ENCODE data around the gene MKNK2. TPM values are rescaled to one million over a fixed set of nuclear protein-coding genes. Genes with fewer than 3 reads are reported as not detected.

Gene MKNK2
- total RNA-seq, 1 experiment from 2014 or later = 240 TPM

DNA sequence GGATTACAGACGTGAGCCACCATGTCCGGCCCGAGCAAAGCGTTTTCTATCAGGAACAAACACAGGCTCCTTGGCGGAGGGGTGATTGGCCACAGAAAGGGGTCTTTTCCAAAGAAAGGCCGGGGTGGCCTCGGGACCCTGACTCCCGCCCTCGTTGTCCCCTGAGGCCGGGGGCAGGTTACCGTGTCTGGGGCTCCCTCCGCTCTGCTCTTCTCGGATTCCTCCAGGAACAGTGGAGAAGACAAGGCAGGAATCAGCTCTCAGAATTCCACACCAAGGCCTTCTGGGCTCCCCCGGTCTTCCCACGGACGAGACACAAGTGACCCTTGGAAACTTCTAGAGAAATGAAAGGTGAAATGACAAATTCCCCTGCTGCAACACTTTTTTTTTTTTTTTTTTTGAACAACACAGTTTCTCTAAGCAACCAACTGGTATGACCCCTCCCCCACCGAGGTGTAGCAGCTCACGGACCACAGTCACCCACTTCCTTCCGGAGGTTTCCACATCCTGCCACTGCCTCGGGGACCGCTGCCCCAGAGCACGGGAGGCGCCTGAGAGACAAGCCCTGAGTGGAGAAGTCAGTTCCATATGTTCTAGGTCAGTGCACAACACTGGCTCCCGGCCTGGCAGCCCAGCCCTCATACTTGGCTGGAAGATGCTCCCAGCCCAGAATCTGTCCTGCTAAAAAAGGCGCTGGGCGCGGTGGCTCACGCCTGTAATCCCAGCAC lies 34.1 kb upstream of the MKNK2 start:
- Histone ChIP-seq H3K27ac (ENCODE audit: low read length) (no peak overlapping the region), H3K27me3 (ENCODE audit: control insufficient read depth, insufficient read depth, low read length) (no peaks in the 10 kb centered on the region), H3K4me1 (ENCODE audit: control insufficient read depth, insufficient read depth, low read length) (no peaks in the 10 kb centered on the region; the same call in 1 of the 2 replicates), H3K36me3 (ENCODE audit: control insufficient read depth, insufficient read depth, low read length) (no peaks in the 10 kb centered on the region), H3K9me3 (ENCODE audit: control insufficient read depth, insufficient read depth, low read depth, low read length) (no peaks in the 10 kb centered on the region), H3K4me3 (ENCODE audit: low read depth in 2 of 2, low read length in 2 of 2) (no peak overlapping the region)
- no TSS peak for BruUV-seq (replicated peaks)
- intact Hi-C loops (cut with micrococcal nuclease; ENCODE audit: unreplicated experiment) = no loop called here
- ChIA-PET POLR2A (interaction anchor here (0.7 kb wide), 1 partner anchor 76 kb away, joined by 4 read pairs; no protein-coding TSS in a partner anchor), CTCF (no interaction called here)
- no peak for ATAC-seq
- in situ Hi-C loops (cut with HindIII; ENCODE audit: low pct_unique_long_range_greater_than_20kb, low sequenced_read_pairs) = no loop called here
- TF ChIP-seq, protein P1, sequence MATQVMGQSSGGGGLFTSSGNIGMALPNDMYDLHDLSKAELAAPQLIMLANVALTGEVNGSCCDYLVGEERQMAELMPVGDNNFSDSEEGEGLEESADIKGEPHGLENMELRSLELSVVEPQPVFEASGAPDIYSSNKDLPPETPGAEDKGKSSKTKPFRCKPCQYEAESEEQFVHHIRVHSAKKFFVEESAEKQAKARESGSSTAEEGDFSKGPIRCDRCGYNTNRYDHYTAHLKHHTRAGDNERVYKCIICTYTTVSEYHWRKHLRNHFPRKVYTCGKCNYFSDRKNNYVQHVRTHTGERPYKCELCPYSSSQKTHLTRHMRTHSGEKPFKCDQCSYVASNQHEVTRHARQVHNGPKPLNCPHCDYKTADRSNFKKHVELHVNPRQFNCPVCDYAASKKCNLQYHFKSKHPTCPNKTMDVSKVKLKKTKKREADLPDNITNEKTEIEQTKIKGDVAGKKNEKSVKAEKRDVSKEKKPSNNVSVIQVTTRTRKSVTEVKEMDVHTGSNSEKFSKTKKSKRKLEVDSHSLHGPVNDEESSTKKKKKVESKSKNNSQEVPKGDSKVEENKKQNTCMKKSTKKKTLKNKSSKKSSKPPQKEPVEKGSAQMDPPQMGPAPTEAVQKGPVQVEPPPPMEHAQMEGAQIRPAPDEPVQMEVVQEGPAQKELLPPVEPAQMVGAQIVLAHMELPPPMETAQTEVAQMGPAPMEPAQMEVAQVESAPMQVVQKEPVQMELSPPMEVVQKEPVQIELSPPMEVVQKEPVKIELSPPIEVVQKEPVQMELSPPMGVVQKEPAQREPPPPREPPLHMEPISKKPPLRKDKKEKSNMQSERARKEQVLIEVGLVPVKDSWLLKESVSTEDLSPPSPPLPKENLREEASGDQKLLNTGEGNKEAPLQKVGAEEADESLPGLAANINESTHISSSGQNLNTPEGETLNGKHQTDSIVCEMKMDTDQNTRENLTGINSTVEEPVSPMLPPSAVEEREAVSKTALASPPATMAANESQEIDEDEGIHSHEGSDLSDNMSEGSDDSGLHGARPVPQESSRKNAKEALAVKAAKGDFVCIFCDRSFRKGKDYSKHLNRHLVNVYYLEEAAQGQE (IDR thresholded peaks at IDR 0.05; ENCODE audit: insufficient read depth in 1 of 2, low read depth in 2 of 2, low read length in 1 of 2) = no peak
- TF ChIP-seq, protein P2, sequence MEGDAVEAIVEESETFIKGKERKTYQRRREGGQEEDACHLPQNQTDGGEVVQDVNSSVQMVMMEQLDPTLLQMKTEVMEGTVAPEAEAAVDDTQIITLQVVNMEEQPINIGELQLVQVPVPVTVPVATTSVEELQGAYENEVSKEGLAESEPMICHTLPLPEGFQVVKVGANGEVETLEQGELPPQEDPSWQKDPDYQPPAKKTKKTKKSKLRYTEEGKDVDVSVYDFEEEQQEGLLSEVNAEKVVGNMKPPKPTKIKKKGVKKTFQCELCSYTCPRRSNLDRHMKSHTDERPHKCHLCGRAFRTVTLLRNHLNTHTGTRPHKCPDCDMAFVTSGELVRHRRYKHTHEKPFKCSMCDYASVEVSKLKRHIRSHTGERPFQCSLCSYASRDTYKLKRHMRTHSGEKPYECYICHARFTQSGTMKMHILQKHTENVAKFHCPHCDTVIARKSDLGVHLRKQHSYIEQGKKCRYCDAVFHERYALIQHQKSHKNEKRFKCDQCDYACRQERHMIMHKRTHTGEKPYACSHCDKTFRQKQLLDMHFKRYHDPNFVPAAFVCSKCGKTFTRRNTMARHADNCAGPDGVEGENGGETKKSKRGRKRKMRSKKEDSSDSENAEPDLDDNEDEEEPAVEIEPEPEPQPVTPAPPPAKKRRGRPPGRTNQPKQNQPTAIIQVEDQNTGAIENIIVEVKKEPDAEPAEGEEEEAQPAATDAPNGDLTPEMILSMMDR (IDR thresholded peaks at IDR 0.05) = no peak
- TF ChIP-seq POLR2AphosphoS5 (IDR thresholded peaks at IDR 0.05; ENCODE audit: low read depth, low read length) = no peak
- no peak for TF ChIP-seq SIN3A (IDR thresholded peaks at IDR 0.05; ENCODE audit: borderline replicate concordance, insufficient read depth, low read depth, low read length)
- TF ChIP-seq TCF7L2 (IDR thresholded peaks at IDR 0.05; ENCODE audit: low read depth, low read length) = no peak
- no peak for DNase-seq (ENCODE audit: low read depth, low spot score)

DNA sequence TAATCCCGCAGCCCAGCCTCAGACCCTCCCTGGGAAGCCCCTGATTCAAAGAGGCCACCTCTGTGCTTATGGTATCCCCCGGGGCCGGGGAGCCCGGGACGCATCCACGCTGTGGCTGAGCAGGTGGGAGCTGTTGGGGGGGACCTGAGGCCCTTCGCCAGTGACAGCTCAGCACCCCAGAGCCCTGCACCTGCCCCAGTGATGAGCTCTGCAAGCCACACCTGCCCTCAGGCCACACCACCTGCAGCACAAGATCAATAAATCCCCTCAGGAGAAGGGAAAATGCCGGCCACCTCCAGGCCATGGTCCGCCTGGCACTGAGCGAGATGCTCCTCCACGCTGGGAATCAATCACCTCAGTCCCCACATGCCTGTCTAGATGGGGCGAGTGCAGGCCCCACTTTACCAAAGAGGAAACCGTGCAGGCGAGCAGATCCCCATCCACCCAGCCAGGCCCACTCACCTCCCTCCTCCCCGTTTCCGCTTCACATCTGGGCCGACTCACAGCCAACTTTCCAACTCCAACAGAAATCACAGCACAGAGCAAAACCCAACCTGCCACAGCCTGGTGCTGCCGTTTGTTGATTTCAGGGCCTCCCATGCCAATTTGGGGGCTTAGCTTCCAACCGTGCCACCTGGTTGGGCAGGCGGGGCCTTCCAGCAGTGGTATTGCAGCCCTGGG lies 32.3 kb upstream of the MKNK2 start:
- DNase-seq (ENCODE audit: low read depth, low spot score) = no peak
- ATAC-seq = no peak
- TSS peak; percentile 44 for BruUV-seq (replicated peaks)
- POLR2A ChIA-PET = interaction anchor here (0.6 kb wide), 1 partner anchor 77 kb away, joined by 10 read pairs; no protein-coding TSS in a partner anchor
- in situ Hi-C loops (cut with HindIII; ENCODE audit: low pct_unique_long_range_greater_than_20kb, low sequenced_read_pairs) (no loop called here), intact Hi-C loops (cut with micrococcal nuclease; ENCODE audit: unreplicated experiment) (no loop called here)
- CTCF ChIA-PET = no interaction called here
- no peaks in the 10 kb centered on the region for H3K4me1 ChIP-seq (ENCODE audit: control insufficient read depth, insufficient read depth, low read length)
- H3K27ac ChIP-seq (ENCODE audit: low read length) = no peak overlapping the region
- no peaks in the 10 kb centered on the region for H3K36me3 ChIP-seq (ENCODE audit: control insufficient read depth, insufficient read depth, low read length)
- H3K27me3 ChIP-seq (ENCODE audit: control insufficient read depth, insufficient read depth, low read length) = no peaks in the 10 kb centered on the region
- H3K9me3 ChIP-seq (ENCODE audit: control insufficient read depth, insufficient read depth, low read depth, low read length) = no peaks in the 10 kb centered on the region
- no peak for TF ChIP-seq TCF7L2 (IDR thresholded peaks at IDR 0.05; ENCODE audit: low read depth, low read length)
- TF ChIP-seq, protein P2 (IDR thresholded peaks at IDR 0.05) = no peak
- TF ChIP-seq, protein P1 (IDR thresholded peaks at IDR 0.05; ENCODE audit: insufficient read depth in 1 of 2, low read depth in 2 of 2, low read length in 1 of 2) = no peak
- H3K4me3 ChIP-seq (ENCODE audit: low read depth in 2 of 2, low read length in 2 of 2) = no peak overlapping the region

All from Panc1 (cell line).